Measurements from ENCODE around the gene GAPDHS.

Gene GAPDHS

GRCh38 chr19:35540356-35540927 lies 7.2 kb downstream of the GAPDHS start:
- DNase-seq (ENCODE audit: low read depth) = no peak

DNA sequence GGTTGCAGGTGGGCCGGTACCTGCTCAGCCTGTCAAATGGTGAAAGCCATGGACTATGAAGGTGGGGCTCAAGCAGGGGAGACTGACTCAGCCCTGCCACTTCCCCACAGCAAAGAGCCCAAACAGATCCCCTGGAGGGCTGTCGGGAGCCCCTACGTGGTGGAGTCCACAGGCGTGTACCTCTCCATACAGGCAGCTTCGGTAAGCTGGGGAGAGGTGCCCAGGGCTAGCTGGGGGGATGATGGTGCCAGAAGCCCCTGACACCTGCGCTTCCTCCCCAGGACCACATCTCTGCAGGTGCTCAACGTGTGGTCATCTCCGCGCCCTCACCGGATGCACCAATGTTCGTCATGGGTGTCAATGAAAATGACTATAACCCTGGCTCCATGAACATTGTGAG lies 9.0 kb downstream of the GAPDHS start:
- DNase-seq (ENCODE audit: low read depth) = no peak

- DNase-seq (ENCODE audit: low read depth) = no peak
These were observed 10.2 kb downstream of the GAPDHS start for GRCh38 chr19:35543280-35544109.

DNA sequence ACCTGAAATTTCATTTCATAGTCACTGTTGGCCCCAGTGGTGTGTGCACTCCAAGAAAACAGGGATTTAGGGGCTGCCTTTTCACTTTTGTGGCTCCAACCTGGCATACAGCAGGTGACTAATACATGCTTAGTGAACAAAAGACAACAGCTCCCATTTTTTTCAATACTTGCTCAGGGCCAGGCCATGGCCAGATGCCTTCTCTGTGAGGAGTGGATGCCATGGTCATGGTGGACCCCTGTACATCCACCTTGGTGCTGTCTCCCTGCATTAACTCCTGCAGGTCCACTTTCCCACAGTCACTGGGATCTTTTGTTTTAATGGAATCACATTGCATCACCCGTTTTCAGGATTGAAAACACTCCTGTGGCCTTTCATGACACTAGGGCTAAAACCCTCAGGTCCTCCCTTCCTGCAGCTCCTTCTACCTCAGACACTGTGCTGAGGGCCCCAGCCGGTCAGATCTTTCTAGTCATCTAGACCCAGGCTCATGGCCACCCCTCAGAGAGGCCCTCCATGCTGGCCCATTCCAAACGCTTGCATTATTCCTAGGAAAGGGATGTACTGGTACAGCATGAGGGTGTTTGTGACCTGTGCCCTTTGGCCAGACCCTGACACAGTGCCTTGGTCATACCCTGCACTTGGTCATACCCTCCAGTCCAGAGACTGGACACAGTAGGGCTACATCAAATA lies 11.0 kb downstream of the GAPDHS start:
- no peak for DNase-seq (ENCODE audit: low read depth)

GRCh38 chr19:35545001-35545854 lies 12.0 kb downstream of the GAPDHS start, which contains the start of gene TMEM147:
Gene TMEM147 (plus strand): TSS chr19:35545626. CDS start chr19:35545740, 114 bp downstream.
- DNase-seq (ENCODE audit: low read depth) = peak; percentile 64

DNA sequence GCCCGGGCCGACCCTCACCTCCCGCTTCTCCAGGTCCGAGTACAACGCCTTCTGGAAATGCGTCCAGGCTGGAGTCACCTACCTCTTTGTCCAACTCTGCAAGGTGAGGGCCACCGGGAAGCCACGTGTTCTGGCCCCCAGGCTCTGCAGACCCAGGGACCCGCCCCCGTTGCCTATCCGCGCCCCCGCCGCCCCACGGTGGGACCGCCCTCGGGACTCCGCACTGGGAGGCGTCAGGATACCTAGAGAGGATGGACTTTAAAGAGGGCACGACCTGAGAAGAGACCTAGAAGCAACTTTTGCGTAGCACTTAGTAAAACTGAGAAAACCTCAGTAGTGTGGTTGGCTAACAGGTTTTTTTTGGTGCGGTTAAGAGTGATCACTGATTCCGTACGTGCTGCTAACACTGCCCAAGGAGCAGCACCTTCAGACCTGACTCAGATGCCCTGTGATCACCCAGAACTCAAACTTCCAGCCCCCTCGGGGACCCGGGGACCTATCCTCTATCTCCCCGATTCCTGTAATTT lies 12.7 kb downstream of the GAPDHS start:
- peak; percentile 7 for DNase-seq (ENCODE audit: low read depth)

- DNase-seq (ENCODE audit: low read depth) = no peak
These were observed 13.3 kb downstream of the GAPDHS start for GRCh38 chr19:35546532-35546931.

DNA sequence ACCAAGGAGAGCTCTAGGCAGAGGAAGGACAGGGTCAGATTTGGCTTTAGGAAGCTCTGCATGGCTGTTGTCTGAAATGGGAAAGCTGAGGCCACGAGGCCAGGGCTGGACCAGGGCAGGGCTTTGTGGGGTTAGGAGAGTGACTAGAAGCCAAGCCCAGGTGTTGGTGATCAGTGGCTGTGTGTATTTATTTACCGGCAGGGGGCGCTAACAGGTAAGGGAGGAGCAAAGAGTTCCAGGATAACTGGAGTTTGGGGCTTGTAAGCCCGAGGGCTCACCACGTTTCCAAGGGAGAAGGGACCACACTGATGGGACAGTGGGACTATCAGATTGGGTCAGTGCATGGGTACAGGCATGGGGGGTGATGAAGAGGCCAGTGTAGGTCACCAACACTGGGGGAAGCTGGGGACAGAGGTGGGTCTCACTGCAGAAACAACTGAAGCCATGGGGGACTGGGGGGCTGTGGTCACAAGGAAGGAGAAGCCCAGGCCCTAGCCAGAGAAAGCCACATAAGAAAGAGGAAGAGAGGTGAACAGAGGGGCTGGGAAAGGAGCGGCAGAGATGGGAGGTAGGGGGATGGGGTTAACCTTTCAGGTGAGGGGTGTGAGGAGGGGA lies 16.0 kb downstream of the GAPDHS start:
- DNase-seq (ENCODE audit: low read depth) = peak; percentile 45

DNA sequence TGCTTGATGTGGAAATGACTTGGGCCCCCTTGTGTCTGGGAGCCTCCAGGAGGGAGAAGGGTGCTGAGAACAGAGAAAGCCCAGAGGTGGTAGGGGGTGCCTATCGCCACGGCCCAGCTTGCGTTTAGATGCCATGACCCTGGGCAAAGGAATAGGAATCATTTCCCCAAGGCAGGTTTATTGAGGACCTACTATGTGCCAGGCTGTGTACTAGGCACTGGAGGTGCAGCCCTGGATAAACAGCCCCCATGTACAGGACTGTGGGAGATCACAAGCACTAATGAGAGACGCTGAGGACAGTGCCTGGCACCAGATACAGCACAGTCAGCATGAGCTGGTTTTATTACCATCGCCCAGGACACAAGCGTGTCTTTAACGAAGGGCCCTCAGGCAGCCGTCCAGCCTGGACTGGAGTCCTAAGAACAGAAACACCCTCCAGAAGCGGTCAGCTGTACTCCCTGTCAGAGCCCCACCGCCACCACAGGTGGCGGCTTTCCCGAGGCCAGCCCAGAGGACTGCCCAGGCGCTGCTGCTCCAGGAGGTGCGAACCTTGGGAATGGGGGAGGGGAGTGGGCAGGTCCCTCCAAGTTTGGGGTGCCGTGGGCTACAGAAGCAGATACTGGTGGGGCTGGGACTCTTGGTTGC lies 16.7 kb downstream of the GAPDHS start:
- no peak for DNase-seq (ENCODE audit: low read depth)

DNA sequence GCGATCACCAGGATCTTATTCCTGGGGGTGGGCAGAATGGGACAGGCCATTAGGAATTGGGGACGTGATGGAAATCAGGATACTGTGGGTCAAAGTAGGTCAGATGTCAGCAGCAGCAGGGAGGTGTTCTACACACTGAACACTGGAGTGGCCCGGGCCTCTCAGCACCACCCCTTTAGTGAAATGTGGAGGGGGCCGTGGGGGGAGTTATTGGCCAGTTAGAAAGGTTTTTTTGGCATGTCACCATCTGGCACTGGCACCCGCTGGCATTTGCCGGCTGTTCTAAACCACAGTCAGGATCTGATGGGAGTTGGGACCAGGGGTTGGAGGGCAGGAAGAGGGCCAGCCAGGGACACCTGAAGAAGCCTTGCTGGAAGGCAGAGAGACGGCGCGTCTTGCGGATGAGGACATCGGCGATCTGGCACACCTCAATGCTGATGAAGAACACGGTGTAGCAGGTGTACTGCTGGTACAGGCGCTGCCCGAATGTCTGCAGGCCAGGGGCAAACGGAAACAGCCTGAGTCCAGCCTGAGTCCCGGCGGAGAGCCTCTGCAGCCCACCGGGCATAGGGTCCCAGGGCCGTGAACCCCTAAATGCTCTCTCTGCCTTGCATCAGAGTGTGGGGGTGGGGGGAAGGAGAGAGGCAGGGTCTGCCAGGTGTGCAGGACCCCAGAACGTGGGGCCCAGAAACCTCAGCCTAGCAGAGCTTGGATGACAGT lies 18.0 kb downstream of the GAPDHS start:
- DNase-seq (ENCODE audit: low read depth) = no peak

GRCh38 chr19:35552534-35553384 lies 19.5 kb downstream of the GAPDHS start:
- DNase-seq (ENCODE audit: low read depth) = no peak

GRCh38 chr19:35553385-35554000 lies 20.2 kb downstream of the GAPDHS start:
- no peak for DNase-seq (ENCODE audit: low read depth)

DNA sequence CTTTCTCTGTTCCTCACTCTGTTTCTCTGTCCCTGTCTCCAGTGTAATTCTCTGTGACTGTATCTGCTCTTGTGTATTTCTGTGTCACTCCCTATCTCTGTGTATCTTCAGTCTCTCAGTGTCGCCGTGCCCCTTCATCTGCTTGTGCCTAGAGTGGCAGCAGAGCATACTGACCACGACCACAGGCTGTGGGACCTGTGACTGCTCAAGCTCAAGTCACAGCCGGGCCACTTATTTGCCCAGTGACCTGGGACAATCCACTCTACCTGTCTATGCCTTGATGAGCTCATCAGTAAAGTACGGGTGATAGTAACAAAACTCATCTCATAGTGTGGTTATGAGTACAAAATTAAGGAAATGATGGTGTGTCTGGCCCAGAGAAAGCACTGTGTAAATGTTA lies 20.8 kb downstream of the GAPDHS start:
- DNase-seq (ENCODE audit: low read depth) = no peak

DNA sequence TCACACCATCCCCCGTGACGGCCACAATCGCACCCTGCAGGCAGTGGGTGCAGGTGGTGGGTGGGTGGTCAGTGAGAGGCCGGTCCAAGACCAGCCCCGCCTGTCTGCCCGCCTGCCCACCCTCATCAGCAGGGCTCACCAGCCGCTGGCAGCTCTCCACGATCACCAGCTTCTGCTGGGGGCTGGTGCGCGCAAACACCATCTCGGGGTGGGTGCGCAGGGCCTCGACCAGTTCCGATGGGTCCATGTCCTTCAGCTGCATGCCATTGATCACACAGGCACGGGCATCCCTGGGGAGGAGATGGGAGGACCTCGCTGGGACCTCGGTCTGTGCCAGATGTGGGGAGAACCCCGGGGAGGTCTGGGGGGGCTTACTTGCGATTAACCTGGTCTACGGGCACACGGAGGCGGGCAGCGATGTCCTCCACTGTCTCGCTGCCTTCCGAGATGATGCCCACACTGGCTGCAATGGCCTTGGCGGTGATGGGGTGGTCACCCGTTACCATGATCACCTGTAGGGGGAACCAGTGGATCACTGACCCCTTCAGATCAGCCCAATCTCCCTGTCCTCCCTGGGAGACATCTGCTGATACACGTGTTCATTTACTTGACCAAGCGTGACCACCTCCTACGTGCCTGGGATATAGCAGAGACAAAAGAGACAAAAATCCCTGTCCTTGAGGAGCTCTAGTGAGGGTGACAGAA lies 22.2 kb downstream of the GAPDHS start:
- no peak for DNase-seq (ENCODE audit: low read depth)

DNA sequence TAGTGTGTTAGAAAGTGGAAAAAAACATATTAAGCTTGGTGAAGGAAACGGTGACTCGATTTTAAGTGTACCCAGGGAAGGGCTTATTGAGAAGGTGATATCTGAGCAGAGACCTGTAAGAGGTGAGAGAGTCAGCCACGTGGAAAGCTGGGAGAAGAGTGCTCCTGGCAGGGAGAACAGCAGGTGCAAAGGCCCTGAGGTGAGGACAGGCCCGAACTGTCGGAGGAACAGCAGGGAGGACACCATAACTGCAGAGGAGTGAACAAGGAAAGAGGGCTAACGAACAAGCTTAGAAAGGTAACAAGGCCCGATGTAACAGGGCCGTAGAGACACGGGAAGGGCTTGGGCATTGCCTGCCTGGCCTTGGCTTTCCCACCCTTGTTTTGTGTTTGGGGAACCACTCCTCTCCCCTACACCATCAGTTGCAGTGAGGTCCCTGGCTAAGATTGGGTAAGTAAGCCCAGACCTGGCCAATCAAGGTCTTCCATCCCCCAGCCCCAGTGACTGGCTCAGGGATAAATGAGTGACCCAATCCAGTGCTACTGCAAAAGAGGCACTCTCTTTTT lies 22.9 kb downstream of the GAPDHS start:
- DNase-seq (ENCODE audit: low read depth) = no peak

DNA sequence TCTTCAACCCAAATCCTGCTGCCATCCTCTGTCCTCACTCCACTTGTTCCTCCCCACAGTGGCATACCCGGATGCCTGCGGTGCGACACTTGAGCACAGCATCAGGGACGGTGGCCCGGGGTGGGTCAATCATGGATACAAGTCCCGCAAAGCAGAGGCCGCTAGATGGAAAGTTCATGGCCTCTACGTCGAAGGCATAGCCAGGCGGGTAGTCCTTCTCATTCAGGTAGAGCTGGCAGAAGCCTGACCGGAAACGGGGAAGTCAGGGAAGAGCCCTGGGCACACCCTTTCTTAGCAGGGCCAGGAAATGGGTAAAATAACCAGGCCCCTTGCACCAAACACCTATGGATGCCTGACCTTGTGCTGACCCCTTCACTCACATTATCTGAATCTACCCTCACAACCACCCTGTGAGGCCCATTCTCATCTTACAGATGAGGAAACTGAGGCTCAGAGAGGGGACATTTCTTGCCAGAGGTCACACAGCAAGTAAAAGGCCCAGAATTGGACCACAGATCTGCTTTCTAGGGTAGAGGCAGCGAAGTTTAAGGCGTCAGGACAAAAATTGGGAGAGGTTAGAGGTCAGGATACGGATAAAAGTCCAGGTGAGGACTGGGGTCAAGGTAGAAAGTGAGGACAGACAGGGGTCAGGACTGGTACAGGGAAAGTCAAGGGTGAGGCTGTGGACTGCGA lies 23.7 kb downstream of the GAPDHS start:
- DNase-seq (ENCODE audit: low read depth) = no peak
